Mesendoderm (in vitro differentiated cells): ENCODE measurements around the gene SLC32A1.

Source experiments
- DNase-seq: peaks from one replicate; pipeline ENCODE4 v3.0.0; 2013
- H2AK5ac ChIP-seq: 2 replicates; pipeline ENCODE4 v1.6.1; 2013; ENCODE audit warnings: low read length, inconsistent platforms
- H2BK120ac ChIP-seq: 2 replicates; pipeline ENCODE4 v1.6.1; 2013; ENCODE audit warnings: low read depth, mild to moderate bottlenecking, low read length, moderate library complexity, mixed read lengths
- H2BK15ac ChIP-seq: replicated peaks from 2 replicates; pipeline ENCODE4 v1.6.1; 2013; ENCODE audit warnings: low read depth, mild to moderate bottlenecking, moderate library complexity
- H2BK5ac ChIP-seq: 2 replicates; pipeline ENCODE4 v1.6.1; 2013; ENCODE audit warnings: low read length, inconsistent platforms
- H3K18ac ChIP-seq: 2 replicates; pipeline ENCODE4 v1.6.1; 2013; ENCODE audit warnings: mild to moderate bottlenecking, low read length, mixed read lengths
- H3K23ac ChIP-seq: one replicate; pipeline ENCODE4 v1.6.1; 2013; ENCODE audit warnings: low read length
- H3K27ac ChIP-seq: 2 replicates; pipeline ENCODE4 v1.5.1; 2013; ENCODE audit warnings: low read depth, mild to moderate bottlenecking, inconsistent platforms, low read length, moderate library complexity
- H3K27me3 ChIP-seq: 2 replicates; pipeline ENCODE4 v1.6.1; 2013; ENCODE audit warnings: low read length, control low read depth, mild to moderate bottlenecking, inconsistent platforms; ENCODE audit not compliant: insufficient read depth, poor library complexity
- H3K36me3 ChIP-seq: 2 replicates; pipeline ENCODE4 v1.6.1; 2013; ENCODE audit warnings: low read length, inconsistent platforms; ENCODE audit not compliant: control insufficient read depth, insufficient read depth
- H3K4ac ChIP-seq: one replicate; pipeline ENCODE4 v1.6.1; 2013; ENCODE audit warnings: low read depth, mild to moderate bottlenecking, low read length, moderate library complexity
- H3K4me1 ChIP-seq: 2 replicates; pipeline ENCODE4 v1.6.1; 2013; ENCODE audit warnings: low read depth, low read length, inconsistent platforms; ENCODE audit not compliant: control insufficient read depth
- H3K4me2 ChIP-seq: 2 replicates; pipeline ENCODE4 v1.6.1; 2013; ENCODE audit warnings: low read length
- H3K4me3 ChIP-seq: 2 replicates; pipeline ENCODE4 v1.5.1; 2013; ENCODE audit warnings: mild to moderate bottlenecking, low read length
- H3K56ac ChIP-seq: one replicate; pipeline ENCODE4 v1.6.1; 2013; ENCODE audit warnings: low read length
- H3K79me1 ChIP-seq: 2 replicates; pipeline ENCODE4 v1.6.1; 2013; ENCODE audit warnings: low read length, inconsistent platforms
- H3K79me2 ChIP-seq: 2 replicates; pipeline ENCODE4 v1.6.1; 2013; ENCODE audit warnings: mild to moderate bottlenecking, low read length; ENCODE audit not compliant: control insufficient read depth, insufficient read depth
- H3K9ac ChIP-seq: 2 replicates; pipeline ENCODE4 v1.6.1; 2013; ENCODE audit warnings: low read length, inconsistent platforms
- H4K5ac ChIP-seq: one replicate; pipeline ENCODE4 v1.6.1; 2013; ENCODE audit warnings: low read length
- H4K8ac ChIP-seq: one replicate; pipeline ENCODE4 v1.6.1; 2013; ENCODE audit warnings: low read depth, mild to moderate bottlenecking, control low read depth, low read length, moderate library complexity
- WGBS: extraction: QIAGEN DNeasy Blood & Tissue Kit; methylation state at CpG from one replicate; pipeline ENCODE4 v1.1.7; 2013; ENCODE audit warnings: low lambda C conversion rate, missing lambda C conversion rate; ENCODE audit not compliant: insufficient coverage; ENCODE audit errors: extremely low coverage; 5-methylcytosine and 5-hydroxymethylcytosine counted together

SLC32A1 gene

DNA sequence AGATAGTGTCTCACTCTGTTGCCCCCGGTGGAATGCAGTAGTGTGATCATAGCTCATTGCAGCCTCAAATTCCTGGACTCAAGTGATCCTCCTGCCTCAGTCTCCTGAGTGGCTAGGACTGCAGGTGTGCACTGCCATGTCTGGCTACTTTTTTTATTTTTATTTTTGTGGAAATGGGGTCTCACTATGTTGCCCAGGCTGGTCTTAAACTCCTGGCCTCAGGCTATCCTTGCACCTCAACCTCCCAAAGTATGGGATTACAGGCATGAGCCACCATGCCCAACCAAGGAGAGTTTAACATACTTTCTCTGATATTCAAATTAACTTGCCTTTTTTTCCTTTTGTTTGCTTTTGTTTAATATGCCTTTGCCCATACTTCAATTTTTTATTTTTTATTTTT, 13.6 kb downstream of the SLC32A1 start:
- Histone ChIP-seq H3K9ac (no peak overlapping the region), H2BK5ac (no peak overlapping the region), H3K56ac (no peak overlapping the region), H3K79me1 (no peaks in the 10 kb centered on the region), H2BK15ac (no peak overlapping the region), H3K36me3 (no peaks in the 10 kb centered on the region), H2BK120ac (no peak overlapping the region), H3K4me1 (no peaks in the 10 kb centered on the region), H3K4me3 (no peak overlapping the region), H4K5ac (no peak overlapping the region), H3K27me3 (peaks cover 5% of the 10 kb centered on the region), H3K18ac (no peak overlapping the region), H3K23ac (no peak overlapping the region), H3K79me2 (no peaks in the 10 kb centered on the region), H3K4me2 (no peak overlapping the region), H4K8ac (no peak overlapping the region), H3K4ac (no peak overlapping the region), H2AK5ac (no peak overlapping the region), H3K27ac (no peak overlapping the region)
- WGBS, result no CpG with 5 or more reads among the region's 1 CpG
- DNase-seq, result no peak

GRCh38 chr20:38745757-38746156, 21.5 kb downstream of the SLC32A1 start:
- WGBS, result no CpG with 5 or more reads among the region's 2 CpGs
- H3K36me3 ChIP-seq, result no peaks in the 10 kb centered on the region

DNA sequence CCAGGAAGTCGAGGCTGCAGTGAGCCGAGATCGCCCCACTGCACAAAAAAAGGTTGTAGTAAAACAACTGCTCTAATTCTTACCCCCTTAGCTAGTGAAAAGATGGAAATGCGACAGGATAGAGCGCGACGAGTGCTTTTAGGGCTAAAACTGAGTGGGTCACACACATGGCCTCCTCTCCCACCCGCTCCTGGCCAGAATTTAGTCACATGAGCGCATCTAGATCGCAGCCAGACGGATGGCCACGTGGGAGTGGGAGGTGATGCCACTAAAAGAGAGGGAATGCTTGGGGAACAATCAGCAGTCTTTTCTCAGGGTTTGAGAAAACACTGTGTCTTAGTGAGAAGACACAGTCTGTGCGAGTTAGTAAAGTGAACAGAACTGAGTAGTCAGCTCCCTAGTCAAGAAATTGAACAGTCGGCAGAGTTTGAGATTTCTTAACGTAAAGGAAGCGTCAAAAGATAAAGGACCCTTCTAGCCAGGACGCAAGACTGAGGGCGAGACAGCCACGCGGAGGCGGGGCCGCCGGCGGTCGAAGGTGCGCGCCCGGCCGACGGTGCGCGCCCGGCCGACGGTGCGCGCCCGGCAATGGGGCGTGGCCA, 23.3 kb downstream of the SLC32A1 start:
- Histone ChIP-seq H3K18ac (no peak overlapping the region), H3K23ac (no peak overlapping the region), H2BK5ac (no peak overlapping the region), H2AK5ac (no peak overlapping the region), H2BK15ac (no peak overlapping the region), H3K27me3 (no peaks in the 10 kb centered on the region), H2BK120ac (no peak overlapping the region), H3K4me1 (peaks cover 6% of the 10 kb centered on the region), H4K8ac (no peak overlapping the region), H4K5ac (peak overlapping the region; percentile 81), H3K36me3 (no peaks in the 10 kb centered on the region), H3K4me2 (peak overlapping the region; percentile 57), H3K4ac (no peak overlapping the region), H3K4me3 (no peak overlapping the region), H3K27ac (no peak overlapping the region), H3K56ac (peak overlapping the region; percentile 42), H3K9ac (peak overlapping the region; percentile 42), H3K79me2 (peaks cover 11% of the 10 kb centered on the region), H3K79me1 (peaks cover 11% of the 10 kb centered on the region)
- no peak for DNase-seq
- WGBS, result no CpG with 5 or more reads among the region's 39 CpGs

More at GRCh38 chr20:38745757-38746156, 21.5 kb downstream of the SLC32A1 start:
- Histone ChIP-seq H4K8ac (no peak overlapping the region), H3K18ac (no peak overlapping the region), H3K4me3 (no peak overlapping the region), H4K5ac (no peak overlapping the region), H3K9ac (no peak overlapping the region), H2BK15ac (no peak overlapping the region), H2BK120ac (no peak overlapping the region), H3K27me3 (peaks cover 5% of the 10 kb centered on the region), H3K4ac (no peak overlapping the region), H2BK5ac (no peak overlapping the region), H3K56ac (no peak overlapping the region), H3K79me1 (peaks cover 11% of the 10 kb centered on the region), H3K79me2 (peaks cover 11% of the 10 kb centered on the region), H3K27ac (no peak overlapping the region), H3K4me2 (no peak overlapping the region), H3K23ac (no peak overlapping the region), H2AK5ac (no peak overlapping the region), H3K4me1 (peaks cover 6% of the 10 kb centered on the region)
- DNase-seq, result no peak

- H3K79me2 ChIP-seq, result peaks cover 11% of the 10 kb centered on the region
- H3K36me3 ChIP-seq, result no peaks in the 10 kb centered on the region
These were observed 24.0 kb downstream of the SLC32A1 start, which contains the start of gene ACTR5 for GRCh38 chr20:38748097-38748860. Gene ACTR5, plus strand, starts transcription at chr20:38748460. Its CDS starts 19 bp downstream, at chr20:38748479.

GRCh38 chr20:38748861-38749149, 24.5 kb downstream of the SLC32A1 start:
- Histone ChIP-seq H4K5ac (no peak overlapping the region), H3K4me3 (peak overlapping the region; percentile 90), H3K4ac (no peak overlapping the region), H3K18ac (no peak overlapping the region), H3K56ac (peak overlapping the region; percentile 99), H3K36me3 (no peaks in the 10 kb centered on the region), H2BK120ac (no peak overlapping the region), H3K27ac (no peak overlapping the region), H3K27me3 (no peaks in the 10 kb centered on the region), H3K79me1 (peaks cover 11% of the 10 kb centered on the region), H2AK5ac (no peak overlapping the region), H3K79me2 (peaks cover 11% of the 10 kb centered on the region), H3K23ac (no peak overlapping the region), H2BK5ac (no peak overlapping the region), H3K4me1 (peaks cover 6% of the 10 kb centered on the region), H3K4me2 (peak overlapping the region; percentile 97), H4K8ac (no peak overlapping the region), H2BK15ac (no peak overlapping the region), H3K9ac (peak overlapping the region; percentile 84)
- no CpG with 5 or more reads among the region's 10 CpGs for WGBS
- peak; percentile 77 for DNase-seq

More at GRCh38 chr20:38748097-38748860, 24.0 kb downstream of the SLC32A1 start, which contains the start of gene ACTR5:
- peak within 1 kb of the TSS; percentile 81 for H4K5ac ChIP-seq
- H3K79me1 ChIP-seq, result peaks cover 11% of the 10 kb centered on the region
- H3K27ac ChIP-seq, result peak within 1 kb of the TSS; percentile 75
- H2BK120ac ChIP-seq, result no peak within 1 kb of the TSS
- no peak within 1 kb of the TSS for H2BK15ac ChIP-seq
- H2AK5ac ChIP-seq, result no peak within 1 kb of the TSS
- H3K4me1 ChIP-seq, result peaks cover 6% of the 10 kb centered on the region
- H3K27me3 ChIP-seq, result no peaks in the 10 kb centered on the region
- H4K8ac ChIP-seq, result no peak within 1 kb of the TSS
- peak within 1 kb of the TSS; percentile 52 for H2BK5ac ChIP-seq
- peak within 1 kb of the TSS; percentile 99 for H3K56ac ChIP-seq
- no CpG with 5 or more reads among the region's 84 CpGs for WGBS
- H3K4me2 ChIP-seq, result peak within 1 kb of the TSS; percentile 97
- H3K9ac ChIP-seq, result peak within 1 kb of the TSS; percentile 84
- peak within 1 kb of the TSS; percentile 90 for H3K4me3 ChIP-seq
- no peak within 1 kb of the TSS for H3K23ac ChIP-seq
- DNase-seq, result peak; percentile 92
- H3K4ac ChIP-seq, result no peak within 1 kb of the TSS
- peak within 1 kb of the TSS; percentile 9 for H3K18ac ChIP-seq
